GM21360 (cell line): ENCODE measurements around the gene MYOD1.

Experiments
- ATAC-seq: cut with Tn5 transposase; IDR thresholded peaks from one replicate; pipeline ENCODE4 v1.9.1; 2021; ENCODE audit warnings: mild to moderate bottlenecking, moderate library complexity; ENCODE audit not compliant: unreplicated experiment

MYOD1 gene

DNA sequence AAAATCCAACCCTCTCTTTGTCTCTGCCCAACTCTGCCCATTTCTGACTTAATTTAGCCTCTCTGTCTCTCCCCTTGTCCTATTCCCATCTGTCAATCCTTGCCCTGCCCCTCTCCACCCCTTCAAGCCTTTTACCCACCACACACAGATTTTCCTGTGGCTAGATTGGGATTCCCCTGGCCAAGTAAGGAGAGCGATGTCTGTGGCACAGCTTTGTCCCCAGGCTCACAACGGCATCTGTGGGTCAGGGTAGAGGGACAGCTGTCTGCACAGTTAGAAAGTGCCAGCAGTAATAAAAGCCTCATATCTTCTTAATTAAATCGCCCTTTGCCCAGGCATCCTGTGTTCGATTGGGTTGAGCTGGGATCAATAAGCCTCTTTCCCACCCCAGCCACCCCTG, 13.9 kb downstream of the MYOD1 start:
- no peak for ATAC-seq

DNA sequence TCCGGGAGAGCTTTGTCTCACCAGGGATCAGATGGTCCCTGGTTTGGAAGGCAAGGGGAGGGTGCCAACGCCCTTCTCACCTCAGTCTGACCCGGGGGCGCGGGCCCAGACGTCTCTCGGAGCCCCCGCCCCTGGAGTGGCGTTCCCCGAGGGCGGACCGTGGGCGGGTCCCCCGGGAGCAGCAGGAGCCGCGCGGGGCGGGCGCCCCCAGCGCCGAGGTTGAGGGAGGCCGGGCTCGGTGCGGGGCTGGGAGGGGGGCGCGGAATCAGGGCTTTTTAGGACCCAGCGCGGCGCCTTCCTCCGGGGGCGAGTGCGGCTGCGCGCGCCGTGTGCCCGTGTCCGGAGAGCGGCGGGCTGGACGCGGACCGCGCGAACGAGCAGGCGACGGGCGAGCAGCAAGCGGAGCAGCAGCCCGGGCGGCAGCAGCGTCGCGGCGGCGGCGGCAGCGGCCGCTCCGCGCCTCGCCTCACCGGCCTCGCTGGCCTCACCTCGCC, 15.1 kb downstream of the MYOD1 start, which contains the start of gene KCNC1:
KCNC1 (plus strand) TSS at position 364 of the 494 bp plus-strand sequence. CDS start 1,222 bp downstream, outside the sequence.
- ATAC-seq: no peak

DNA sequence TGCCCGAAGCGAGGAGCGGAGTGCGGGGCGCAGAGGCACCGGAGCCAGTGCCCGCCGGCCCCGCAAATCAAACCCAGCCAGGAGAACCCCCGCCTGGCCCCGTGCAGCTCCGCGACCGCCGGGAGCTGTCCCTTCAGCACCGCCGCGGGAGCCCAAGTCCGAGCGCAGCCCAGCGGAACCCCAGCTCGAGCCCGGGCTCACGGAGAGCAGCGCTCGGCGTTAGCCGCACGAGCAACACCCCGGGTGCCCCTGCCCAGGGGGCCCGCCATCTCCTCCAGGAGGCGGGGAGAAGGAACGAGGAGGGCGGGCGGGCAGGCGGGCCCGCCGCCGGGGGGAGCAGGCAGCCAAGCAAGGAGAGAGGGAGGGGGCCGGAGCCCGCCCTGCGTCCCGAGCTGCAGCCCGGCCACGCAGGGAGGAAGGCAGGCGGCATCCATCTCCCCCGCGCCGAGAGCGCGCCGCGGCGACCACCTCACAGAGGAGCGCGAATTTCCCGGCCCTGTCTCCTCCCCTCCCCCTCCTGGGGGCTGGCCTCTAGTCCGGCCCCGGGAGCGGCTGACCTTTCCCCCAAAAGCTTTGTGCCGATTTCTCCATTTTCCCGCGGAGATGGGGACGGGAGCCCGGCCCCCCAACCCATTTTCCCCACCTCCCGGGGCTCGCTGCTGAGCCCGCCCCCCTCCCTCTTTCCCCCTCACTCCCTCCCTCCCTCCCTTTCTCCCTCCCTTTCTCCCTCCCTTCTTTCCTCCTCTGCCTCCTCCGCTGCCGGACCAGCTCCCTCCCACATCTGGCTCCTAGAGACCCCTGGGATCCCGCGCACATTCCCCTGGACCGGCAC, 15.8 kb downstream of the MYOD1 start:
- no peak for ATAC-seq

DNA sequence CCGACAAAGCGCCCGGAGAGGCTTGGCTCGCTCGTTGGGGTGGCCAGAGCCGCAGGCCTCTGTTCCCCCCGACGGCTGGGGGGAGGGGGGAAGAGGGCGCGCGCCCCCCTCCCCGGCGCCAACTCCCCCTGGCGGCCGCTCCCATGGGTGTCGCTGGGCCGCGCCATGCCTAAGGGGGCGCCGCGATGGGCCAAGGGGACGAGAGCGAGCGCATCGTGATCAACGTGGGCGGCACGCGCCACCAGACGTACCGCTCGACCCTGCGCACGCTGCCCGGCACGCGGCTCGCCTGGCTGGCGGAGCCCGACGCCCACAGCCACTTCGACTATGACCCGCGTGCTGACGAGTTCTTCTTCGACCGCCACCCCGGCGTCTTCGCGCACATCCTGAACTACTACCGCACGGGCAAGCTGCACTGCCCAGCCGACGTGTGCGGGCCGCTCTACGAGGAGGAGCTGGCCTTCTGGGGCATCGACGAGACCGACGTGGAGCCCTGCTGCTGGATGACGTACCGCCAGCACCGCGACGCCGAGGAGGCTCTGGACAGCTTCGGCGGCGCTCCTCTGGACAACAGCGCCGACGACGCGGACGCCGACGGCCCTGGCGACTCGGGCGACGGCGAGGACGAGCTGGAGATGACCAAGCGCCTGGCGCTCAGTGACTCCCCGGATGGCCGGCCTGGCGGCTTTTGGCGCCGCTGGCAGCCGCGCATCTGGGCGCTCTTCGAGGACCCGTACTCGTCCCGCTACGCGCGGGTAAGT, 16.6 kb downstream of the MYOD1 start:
- no peak for ATAC-seq

DNA sequence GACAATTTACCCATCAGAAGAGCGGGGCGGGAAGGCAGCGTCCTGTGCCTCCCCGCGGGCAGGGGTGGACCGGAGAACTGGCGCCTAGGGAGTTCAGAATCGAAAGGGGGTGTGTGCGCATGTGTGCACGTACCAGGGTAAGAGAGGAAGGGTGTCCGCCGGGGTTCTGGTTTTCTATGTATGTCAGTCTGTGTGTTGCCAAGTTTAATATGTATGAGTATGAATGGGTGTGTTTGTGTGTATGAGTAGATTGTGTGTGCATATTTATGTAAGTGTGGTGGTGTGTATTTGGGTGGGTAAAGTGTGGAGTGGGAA, 17.2 kb downstream of the MYOD1 start:
- no peak for ATAC-seq

DNA sequence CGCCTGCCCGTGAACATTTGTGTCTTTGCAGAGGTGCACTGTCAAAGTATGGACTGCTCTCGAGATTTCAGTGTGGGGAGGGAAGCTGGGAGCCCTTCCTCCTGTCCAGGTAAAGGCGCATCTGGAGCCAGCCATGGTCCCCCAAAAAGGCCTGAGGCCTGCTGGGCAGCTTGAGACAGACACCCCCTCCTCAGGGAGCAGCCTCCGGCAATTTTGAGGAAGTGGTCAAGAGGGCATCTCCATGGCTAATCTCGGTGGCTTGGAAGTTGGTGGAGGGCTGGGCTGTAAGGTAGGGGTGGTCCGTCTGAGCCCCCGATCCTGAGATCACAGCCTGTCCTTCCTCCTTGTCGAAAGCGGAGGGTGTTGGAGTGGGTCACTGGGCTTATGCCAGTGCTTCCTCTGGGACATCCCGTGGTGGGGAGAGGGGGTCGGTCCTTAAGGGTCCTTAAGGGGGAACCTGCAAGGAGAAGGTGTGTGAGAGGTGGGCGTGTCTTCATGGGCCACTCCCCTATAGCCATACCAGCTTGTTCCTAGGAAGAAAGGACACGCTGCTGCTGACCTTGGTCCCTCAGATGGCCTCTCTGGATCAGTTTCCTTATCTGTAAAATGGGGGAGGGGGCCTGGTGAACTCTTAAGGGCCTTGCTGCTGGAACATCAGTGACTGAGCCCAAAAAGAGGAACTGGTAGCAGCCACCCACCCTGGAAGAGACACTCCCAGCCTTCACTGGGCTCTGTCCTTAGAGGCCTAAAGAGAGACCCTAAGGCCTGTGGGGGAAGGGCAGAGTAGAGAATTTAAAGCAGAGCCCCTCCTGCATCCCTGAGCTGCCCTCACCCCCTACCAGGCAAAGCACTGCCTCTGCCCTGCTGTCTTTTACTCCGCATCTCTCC, 17.8 kb downstream of the MYOD1 start:
- no peak for ATAC-seq

DNA sequence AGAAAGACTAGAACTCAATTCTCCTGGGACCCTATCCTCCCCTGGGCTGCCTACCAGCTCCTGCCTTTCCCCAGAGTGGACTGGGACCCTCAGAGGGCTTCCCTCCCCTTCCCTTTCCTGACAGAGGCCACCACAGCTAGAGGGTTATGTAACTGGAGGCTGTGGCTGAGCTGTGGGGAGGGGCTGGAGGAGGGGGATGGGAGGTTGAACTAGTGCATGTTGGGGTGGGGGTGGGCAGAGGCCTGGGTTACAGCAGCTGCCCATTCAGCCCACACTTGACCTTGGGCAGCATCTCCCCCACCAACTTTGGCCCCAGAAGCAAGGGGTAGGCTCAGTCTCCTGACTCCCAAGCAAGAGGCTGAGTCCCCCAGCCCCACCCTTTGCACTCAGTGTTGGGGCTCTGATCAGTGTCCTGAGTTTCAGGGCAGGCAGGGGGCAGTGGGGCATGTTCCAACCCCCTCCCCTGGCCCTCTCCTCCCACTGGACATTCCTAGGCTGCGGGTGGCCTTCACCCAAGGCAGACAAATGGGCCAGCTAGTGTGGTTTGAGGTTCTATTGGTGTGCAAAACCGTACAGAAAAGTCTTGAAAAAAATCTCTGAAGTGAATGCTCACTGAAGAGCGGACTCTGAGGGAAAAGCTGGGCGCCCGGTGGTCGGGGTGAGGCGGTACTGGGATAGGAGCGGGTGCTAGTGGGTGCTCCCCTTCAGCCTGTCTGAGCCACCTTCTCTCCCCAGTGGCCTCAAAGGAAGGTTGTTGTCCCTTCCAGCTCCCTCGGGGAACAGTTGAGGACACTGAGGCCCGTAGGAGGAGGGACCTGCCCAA, 19.0 kb downstream of the MYOD1 start:
- no peak for ATAC-seq

DNA sequence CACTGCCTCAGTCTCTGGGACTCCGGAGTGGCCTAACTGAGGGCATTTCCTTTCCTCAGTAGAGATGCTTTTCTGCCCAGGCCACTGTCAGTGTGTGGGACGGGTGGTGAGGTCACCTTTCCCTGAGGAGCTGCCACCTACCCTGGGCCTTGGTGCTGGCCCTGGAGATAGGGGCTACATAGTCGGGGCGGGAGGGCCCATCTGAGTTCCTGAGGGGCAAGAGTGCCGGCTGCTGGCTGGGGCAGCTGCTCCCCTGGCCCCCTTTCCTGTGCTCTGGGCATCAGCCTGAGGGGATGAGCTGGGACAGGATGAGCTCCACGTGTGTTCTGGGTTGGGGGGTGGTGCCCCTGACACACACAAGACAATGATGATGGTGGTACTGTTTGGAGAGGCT, 20.6 kb downstream of the MYOD1 start:
- no peak for ATAC-seq

DNA sequence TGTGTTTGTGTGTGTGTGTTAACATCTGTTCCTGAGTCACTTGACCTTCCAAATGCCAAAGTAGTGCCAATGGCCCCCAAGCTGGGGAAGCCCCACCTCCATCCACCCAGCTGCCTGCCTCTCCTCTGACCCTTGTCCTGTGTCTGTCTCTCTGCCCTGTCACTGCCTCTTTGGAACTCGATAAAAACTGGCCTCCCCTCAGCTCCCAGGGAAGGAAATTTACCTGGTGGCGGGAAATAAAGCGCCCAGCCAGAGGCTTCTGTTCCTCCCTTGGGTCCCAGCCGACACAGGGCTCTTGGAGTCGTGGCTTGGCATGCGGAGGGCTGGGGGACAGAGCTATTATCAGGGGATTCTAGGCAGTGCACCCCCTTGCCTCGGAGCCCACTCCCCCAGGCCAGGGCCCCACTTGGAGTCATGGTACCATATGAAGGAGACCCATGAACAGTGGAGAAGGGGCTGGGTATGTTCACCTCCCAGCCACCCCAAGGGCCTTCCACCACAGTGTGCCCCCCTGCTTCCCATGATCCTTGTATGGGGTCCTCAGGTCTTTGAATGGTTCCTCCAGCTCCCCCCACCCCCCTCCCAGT, 21.4 kb downstream of the MYOD1 start:
- ATAC-seq: no peak

DNA sequence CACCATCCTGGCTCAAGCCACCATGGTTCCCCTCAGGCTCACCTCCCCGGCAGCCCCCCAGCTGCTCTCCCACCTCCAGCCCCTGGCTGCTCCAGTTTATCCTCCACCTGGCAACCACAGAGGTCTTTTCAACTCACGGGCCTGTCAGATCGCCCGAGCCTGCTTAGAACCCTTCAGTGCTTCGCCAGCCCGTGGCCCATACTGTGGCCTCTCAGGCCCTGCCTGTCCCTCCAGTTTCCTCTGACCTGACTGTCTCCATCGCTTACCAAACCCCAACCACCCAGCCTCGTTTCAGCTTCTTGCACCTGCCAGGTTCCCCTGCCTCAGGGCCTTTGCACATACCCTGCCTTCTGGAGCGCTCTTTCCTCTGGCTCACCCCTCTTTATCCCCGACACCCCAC, 22.1 kb downstream of the MYOD1 start:
- no peak for ATAC-seq

DNA sequence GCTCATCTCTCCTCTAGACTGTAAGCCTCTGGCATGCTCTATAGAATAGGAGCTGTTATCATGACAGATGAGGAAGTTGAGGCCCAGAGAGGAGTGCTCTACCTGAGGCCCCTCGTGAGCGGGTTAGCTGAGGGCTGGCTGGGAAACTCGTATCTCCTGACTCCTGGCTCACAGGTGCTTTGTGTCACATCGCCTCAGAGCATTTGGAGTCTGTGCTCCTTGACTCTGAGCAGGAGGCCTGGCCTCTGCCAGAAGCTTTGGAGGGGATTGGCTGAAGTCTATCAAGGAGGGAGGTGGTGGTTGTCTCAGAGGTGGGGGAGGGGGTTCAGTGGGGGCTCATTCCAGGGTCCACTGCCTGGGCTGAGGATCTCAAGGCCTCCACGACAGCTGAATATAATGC, 22.6 kb downstream of the MYOD1 start:
- ATAC-seq: no peak

DNA sequence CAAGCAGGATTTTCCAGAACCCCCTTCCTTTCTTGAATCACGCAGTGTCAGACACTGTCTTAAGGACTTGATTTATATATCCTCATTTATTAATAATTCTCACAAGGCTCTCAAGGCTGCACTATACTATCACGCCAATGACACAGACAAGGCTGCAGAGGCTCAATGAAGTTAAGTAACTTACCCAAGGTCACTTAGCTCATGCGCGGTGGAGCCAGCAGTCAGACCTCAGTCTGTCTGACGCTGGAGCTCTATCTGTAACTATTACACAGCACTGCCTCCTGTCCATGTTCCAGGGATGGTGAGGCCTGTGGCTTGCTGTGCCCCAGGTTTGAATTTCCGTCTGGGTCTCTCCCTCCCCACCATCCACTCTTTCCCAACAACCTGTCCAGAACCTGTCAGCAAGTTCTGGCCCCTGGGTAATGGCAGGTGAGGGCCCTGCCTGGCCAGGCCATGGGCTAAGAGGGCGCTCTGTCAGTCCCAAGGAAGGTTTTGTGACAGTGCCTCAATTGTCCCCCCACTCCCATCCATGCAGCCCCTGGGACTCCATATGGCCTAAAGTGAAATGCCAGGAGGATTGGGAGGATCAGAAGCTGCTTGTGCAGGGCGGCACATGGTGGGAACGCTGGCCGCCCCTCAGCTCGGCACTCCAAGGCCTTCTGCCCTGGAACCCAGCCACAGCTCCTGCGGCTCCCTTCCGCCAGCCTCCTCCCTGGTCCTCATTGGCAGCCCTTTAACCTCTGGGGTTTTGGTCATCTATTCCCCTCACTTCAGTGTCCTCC, 23.8 kb downstream of the MYOD1 start:
- ATAC-seq: no peak

DNA sequence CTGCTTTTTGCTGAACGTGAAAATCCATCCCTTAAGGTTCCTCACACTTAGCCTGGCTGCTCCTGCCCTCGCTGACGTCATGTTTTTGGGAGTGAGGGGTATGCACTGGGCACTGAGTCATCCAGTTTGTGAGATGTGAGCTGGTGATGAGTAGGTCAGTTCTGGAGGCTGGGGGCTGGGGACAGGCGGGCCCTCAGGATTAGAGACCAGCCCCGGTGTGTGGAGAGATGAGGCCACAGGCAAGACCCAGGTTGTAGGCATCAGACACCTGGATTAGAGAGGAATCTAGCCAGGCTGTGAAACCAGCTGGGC, 24.4 kb downstream of the MYOD1 start:
- ATAC-seq: no peak

DNA sequence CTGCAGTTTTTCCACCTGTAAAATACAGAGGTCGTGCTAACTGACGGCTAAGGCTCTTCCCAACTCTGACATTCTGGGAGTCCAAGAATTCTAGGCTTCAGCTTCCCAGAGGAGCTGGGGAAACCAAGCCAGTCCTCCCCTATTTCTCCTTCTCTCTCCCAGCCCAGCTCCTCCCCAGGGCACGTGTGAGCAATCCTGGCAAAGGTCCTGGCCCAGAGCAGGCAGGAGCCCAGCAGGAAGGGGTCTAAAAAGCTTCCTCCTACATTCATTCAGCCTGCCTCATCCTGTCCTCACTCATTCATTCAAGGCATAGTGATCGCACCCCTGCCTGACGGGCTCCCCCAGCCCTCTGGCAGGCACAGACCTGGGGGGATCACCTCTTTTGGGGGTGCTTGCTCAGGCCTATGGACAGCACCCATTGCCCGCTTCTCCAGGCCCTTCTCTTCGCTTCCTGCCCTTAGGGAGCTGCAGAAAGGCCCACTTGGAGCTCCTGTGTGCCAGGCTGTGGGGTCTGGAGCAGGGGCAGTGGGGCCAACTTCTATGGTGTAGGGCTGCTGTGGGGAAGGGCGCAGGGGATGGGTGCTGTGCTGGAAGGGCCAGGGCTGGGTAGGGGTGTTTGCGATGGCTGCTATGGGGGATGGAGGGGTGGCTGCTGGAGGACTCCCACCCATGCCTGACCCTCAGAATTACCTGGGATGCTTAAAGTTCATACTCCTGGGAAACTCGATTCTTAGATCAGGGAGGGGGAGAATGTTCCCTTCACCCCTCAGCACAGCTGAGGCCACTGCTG, 25.0 kb downstream of the MYOD1 start:
- ATAC-seq: no peak

DNA sequence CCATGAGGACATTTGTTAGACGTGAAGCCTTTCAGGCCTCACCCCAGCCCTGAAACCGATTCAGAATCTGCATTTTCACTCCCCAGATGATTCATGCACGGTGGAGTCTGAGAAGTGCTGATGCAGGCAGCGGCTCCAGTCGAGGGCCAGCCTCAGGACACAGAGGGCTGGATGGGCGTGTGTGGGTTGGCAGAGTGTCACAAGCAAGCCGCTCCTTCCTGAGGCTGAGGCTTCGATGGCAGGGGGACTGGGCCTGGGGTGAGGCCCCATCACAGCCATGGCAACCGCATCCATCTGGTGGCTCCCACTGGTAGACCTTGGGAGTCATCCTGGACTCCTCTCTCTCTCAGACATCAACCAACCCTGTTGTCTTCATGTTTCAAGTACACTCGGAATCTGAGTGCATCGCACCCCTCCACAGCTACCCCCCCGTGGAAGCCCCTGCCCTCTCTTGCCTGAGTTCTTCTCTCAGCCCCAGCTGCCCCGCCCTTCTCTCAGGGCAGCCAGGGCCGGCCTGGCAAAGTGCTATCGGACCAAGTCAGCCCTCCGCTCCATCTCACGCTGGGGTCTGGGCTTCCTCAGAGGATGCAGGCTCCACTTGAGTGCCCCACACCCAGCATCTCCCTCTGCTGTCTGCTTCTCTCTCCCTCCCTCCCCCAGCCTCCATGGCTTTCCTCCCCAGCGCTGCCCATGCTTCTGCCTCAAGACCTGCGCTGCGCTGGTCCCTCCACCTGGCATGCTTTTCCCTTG, 25.8 kb downstream of the MYOD1 start:
- no peak for ATAC-seq

DNA sequence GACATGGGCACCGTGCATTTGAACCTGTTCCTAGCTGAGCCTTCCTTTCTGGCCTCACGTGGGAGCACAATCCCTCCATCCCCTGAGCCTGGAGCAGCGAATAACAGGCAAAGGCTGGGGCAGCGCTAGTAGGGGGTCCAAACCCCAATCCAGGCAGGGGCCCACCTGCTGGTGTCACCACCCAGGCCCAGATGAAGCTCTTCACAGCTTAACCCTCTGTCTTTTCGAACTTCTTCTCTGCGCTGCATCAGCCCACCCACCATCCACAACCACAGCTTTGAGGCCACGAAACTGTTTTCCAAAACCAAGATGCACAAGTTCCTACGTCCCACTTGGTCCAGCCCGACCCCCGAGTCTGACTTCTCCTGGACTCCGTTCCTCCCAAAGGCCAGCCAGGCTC, 26.7 kb downstream of the MYOD1 start:
- ATAC-seq: no peak

DNA sequence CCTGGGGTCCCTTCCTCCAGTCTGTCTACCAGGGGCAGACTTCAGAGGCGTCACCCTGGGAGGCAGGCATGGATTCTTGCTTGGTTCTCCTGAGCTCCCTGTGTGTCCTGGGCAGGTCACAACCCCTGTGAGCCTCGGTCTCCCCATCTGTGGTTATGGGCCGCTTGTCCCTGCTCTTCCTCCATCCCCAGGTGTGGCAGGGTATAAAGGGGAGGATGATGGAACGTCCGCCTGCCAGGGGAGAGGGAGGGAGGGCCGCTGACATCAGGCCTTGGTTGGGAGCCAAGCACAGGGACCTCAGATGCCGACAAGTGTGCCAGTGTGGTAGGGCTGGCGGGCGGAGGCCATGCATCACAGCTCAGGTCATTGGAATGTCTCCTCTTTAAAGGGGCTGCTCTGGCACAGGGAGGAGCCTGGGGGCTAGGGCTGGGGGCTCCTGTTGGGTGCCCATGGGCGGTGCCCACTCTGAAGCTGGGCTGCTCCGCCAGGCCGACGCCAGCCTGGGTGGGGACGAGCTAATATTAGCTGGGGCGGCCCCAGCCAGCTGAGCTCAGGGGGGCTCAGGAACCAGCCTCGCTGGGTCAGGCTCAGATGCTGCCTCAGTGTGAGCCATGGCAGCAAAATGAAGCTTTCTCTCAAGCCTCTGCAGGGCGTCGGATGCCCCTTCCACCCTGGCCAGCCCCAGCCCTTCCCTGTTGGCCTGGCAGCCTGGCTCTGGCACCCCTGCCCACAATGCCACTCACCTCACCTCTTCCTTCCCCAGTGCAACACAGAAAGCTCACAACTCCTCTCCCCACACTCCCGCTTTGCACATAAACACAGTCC, 28.0 kb downstream of the MYOD1 start:
- ATAC-seq: no peak
